Mucosa of descending colon (tissue), 3 donors: ENCODE results near the gene SEC61A2. TPM values are rescaled to one million over a fixed set of nuclear protein-coding genes. Genes with fewer than 3 reads are reported as not detected.

Source experiments
- ATAC-seq: fragments of 200-7000 bp; cut with Tn5 transposase; one replicate; pipeline ENCODE4 v1.9.1; 2020; ENCODE audit warnings: mild to moderate bottlenecking, moderate library complexity
- DNase-seq, 3 donors: peaks; one replicate each; pipeline ENCODE4 v3.0.0-alpha.2; 2020
- H3K36me3 ChIP-seq: fragments of 200-600 bp; one replicate; pipeline ENCODE4 v1.8.0; 2021; ENCODE audit warnings: low read depth, mild to moderate bottlenecking
- H3K4me1 ChIP-seq: fragments of 200-600 bp; one replicate; pipeline ENCODE4 v1.8.0; 2021; ENCODE audit warnings: low read depth, mild to moderate bottlenecking
- H3K4me3 ChIP-seq: fragments of 200-600 bp; one replicate; pipeline ENCODE4 v1.8.0; 2021; ENCODE audit warnings: mild to moderate bottlenecking
- H3K9me3 ChIP-seq: fragments of 200-600 bp; one replicate; pipeline ENCODE4 v1.8.0; 2021; ENCODE audit warnings: mild to moderate bottlenecking
- intact Hi-C, 2 donors: fragments of 100-400 bp; cut with DNase I in 1 of 2; cut with micrococcal nuclease in 1 of 2; formaldehyde crosslinking; loops; one replicate each; pipeline versions ENCODE4 v1.11.0 to v1.11.1; 2022; cut with DNase I, micrococcal nuclease
- total RNA-seq, 3 donors: library from RNA; stranded (reverse); fragmentation: NEBNext Ultra II Directional in 2 of 3; extraction: Animal tissue kit (Norgen Biotek cat#: 25700) in 2 of 3; gene quantifications; one replicate each; pipeline versions ENCODE4 v1.2.1 to v1.2.4, GENCODE V29; 2021 to 2023
- TF ChIP-seq, protein P1 (sequence below): fragments of 200-600 bp; IDR thresholded peaks from one replicate; pipeline ENCODE4 v1.8.0; 2022; ENCODE audit warnings: antibody characterized with exemption, mild to moderate bottlenecking
- donor health status: DM: no; HTN: no; CAD: no; lungs with moderate emphysema.
- donor health status: DM: no; HTN: no; CAD: no.
- donor health status: DM: no; HTN: yes; CAD: no.

The SEC61A2 gene
- total RNA-seq, 3 donors from 2014 or later, result 4.9 to 6.5 (median 5.0) TPM

DNA sequence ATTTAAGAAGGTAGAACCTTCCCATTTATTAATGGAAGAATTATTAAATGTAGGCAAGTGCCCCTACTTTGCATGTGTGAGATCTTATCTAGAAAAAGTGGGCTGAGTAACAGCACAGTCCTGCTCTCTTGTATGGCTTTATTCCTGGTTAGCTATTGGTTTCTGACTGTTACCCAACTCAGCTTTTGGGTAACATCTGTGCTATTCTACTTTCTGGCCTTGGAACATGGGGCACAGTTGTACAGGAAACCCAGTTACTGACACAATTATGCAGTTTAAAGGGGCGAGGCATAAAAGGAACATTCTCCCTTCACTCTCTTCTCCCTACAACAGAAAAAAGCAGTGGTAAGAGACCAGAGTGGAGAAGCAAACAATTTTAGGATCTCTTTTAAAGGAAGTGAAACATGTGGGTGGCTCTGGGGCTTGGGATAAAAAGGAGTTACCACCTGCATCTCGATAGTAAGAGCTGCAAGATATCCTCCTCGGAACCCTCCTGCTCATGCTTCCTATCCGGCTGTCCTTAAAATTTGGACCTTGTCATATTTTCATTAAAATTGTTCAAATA, 50.2 kb downstream of the SEC61A2 start:
- Histone ChIP-seq H3K9me3 (no peaks in the 10 kb centered on the region), H3K36me3 (no peaks in the 10 kb centered on the region)

DNA sequence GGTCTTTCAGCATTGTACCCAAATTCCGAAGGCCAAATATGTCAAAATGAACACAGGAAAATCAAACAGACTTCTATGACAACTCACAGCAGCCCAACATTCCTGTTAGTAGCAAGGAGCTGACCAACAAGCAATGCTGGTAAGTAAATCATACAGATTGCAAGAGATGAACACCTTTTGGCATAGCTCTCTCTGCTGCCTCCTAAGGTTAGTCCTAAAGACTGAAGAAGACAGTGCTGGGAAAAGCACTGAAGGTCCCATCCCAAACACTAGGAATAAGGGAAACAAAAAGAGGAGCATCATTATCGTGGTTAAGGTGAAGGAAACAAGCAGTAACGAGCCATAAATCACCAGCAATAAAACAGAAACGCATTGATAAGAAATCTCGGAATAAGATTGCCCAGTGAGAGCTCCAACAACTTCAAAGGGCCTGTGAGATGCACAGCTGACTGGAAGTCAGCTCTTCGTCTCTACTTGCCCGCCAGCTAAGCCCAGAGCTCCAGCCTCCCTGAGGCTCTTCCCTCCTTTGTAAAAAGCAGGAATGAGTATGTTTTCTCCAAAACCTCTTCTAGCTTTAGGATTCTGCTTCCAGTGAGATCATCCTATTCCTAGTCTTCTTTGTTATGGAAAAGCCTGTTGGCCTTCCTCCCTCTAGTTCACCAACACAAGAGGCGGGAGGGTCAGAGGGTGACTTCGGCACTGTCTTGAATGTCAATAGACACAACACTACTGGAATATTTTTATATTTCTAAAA, 50.9 kb downstream of the SEC61A2 start:
- no peaks in the 10 kb centered on the region for H3K4me1 ChIP-seq
- no peak overlapping the region for H3K4me3 ChIP-seq
- intact Hi-C loops, result no loop called here
- H3K36me3 ChIP-seq, result no peaks in the 10 kb centered on the region
- TF ChIP-seq, protein P1, sequence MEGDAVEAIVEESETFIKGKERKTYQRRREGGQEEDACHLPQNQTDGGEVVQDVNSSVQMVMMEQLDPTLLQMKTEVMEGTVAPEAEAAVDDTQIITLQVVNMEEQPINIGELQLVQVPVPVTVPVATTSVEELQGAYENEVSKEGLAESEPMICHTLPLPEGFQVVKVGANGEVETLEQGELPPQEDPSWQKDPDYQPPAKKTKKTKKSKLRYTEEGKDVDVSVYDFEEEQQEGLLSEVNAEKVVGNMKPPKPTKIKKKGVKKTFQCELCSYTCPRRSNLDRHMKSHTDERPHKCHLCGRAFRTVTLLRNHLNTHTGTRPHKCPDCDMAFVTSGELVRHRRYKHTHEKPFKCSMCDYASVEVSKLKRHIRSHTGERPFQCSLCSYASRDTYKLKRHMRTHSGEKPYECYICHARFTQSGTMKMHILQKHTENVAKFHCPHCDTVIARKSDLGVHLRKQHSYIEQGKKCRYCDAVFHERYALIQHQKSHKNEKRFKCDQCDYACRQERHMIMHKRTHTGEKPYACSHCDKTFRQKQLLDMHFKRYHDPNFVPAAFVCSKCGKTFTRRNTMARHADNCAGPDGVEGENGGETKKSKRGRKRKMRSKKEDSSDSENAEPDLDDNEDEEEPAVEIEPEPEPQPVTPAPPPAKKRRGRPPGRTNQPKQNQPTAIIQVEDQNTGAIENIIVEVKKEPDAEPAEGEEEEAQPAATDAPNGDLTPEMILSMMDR, result no peak
- no peak for DNase-seq
- peak; percentile 32 for ATAC-seq
- H3K9me3 ChIP-seq, result no peaks in the 10 kb centered on the region

More for the DNA sequence above, 50.2 kb downstream of the SEC61A2 start:
- DNase-seq (no peak), ATAC-seq (no peak)
- Histone ChIP-seq H3K4me3 (no peak overlapping the region), H3K4me1 (no peaks in the 10 kb centered on the region)
- intact Hi-C loops, result no loop called here
- TF ChIP-seq, protein P1, result no peak

DNA sequence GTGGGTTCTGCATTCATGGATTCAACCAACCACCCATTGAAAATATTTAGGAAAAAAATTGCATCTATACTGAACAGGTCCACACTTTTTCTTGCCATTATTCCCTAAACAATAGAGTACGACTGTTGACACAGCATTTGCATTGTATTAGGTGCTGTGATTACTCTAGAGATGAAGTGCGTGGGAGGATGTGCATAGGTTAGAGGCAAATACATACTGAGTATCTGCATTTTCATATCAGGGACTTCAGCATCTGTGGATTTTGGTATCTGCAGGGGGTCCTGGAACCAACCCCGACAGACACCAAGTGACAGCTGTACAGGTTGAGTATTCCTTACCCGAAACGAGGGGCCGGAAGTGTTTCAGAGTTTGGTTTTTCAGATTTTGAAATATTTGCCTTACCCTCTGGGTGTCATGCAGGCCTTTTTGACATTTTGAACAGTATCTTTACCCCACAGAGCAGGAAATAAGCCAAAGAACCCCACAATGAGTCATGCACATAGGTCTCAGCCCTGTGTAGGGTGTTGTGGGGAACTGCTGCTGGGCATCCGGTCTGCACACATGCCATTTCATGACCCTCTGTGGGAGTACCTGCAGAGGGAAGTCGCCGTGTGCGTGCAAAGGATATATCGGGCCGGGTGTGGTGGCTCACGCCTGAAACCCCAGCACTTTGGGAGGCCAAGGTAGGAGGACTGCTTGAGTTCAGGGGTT, 51.7 kb downstream of the SEC61A2 start:
- intact Hi-C loops, result no loop called here
- Histone ChIP-seq H3K4me1 (no peaks in the 10 kb centered on the region), H3K9me3 (no peaks in the 10 kb centered on the region), H3K36me3 (no peaks in the 10 kb centered on the region), H3K4me3 (no peak overlapping the region)
- TF ChIP-seq, protein P1, result no peak
- DNase-seq (peak; percentile 20 to 78 (median 38)), ATAC-seq (peak; percentile 93)

DNA sequence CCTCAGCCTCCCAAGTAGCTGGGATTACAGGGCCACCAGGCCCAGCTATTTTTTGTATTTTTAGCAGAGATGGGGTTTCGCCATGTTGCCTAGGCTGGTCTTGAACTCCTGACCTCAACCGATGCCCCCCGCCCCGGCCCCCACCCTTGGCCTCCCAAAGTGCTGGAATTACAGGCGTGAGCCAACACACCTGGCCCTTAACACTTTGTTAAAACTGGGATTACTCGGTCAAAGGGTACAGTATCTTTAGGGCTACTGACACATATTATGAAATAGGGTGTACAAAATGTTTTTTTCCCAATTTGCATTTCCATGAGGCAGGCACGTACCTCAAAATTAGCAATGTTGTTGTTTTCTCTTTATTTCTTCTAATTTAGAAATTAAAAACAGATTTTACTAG, 54.7 kb downstream of the SEC61A2 start:
- Histone ChIP-seq H3K4me1 (no peaks in the 10 kb centered on the region), H3K9me3 (no peaks in the 10 kb centered on the region), H3K4me3 (no peak overlapping the region), H3K36me3 (no peaks in the 10 kb centered on the region)
- intact Hi-C loops, result no loop called here
- TF ChIP-seq, protein P1, result no peak
- no peak for DNase-seq
- ATAC-seq, result no peak

GRCh38 chr10:12186323-12186722, 56.8 kb downstream of the SEC61A2 start:
- TF ChIP-seq, protein P1, result no peak
- Histone ChIP-seq H3K4me3 (no peak overlapping the region), H3K9me3 (no peaks in the 10 kb centered on the region), H3K4me1 (no peaks in the 10 kb centered on the region), H3K36me3 (no peaks in the 10 kb centered on the region)
- intact Hi-C loops, result no loop called here
- ATAC-seq (no peak), DNase-seq (no peak)
